SK-N-SH (cell line): ENCODE measurements around the gene NSF.
"Not testable (repeated sequence)": the region's sequence is repeated elsewhere in the genome, so short reads cannot be mapped to it uniquely, and the experiment has no call there.

Experiments used
- CTCF ChIP-seq: fragments of 200-600 bp; sonication (generic); IDR thresholded peaks from 2 replicates; pipeline ENCODE4 v1.6.1; 2017; ENCODE audit warnings: antibody characterized with exemption, mild to moderate bottlenecking, moderate library complexity
- EP300 ChIP-seq, 2 experiments: IDR thresholded peaks; 2 replicates each; pipeline versions ENCODE4 v1.4.0 to v1.6.1; 2012; ENCODE audit warnings: borderline replicate concordance in 1 of 2, low read depth in 1 of 2, low read length in 1 of 2
- MEF2A ChIP-seq: IDR thresholded peaks from 2 replicates; pipeline ENCODE4 v1.4.0; 2012; ENCODE audit warnings: low read depth, borderline replicate concordance
- RFX5 ChIP-seq: IDR thresholded peaks from 2 replicates; pipeline ENCODE4 v1.6.1; 2012; ENCODE audit warnings: mild to moderate bottlenecking, improper control_type of control experiment, low read length
- SIN3A ChIP-seq: IDR thresholded peaks from 2 replicates; pipeline ENCODE4 v1.6.1; 2012; ENCODE audit warnings: low read depth, mild to moderate bottlenecking, low read length, moderate library complexity, borderline replicate concordance
- SMC3 ChIP-seq: IDR thresholded peaks from 2 replicates; pipeline ENCODE4 v1.6.1; 2012; ENCODE audit warnings: low read depth, low read length, improper control_type of control experiment

GRCh38 chr17:46617121-46617520 lies 26.7 kb downstream of the NSF start:
- not testable (repeated sequence) for TF ChIP-seq SMC3; CTCF; EP300 (IDR thresholded peaks at IDR 0.05; ENCODE audit: borderline replicate concordance in 1 of 2, low read depth in 1 of 2, low read length in 1 of 2); SIN3A; MEF2A; RFX5
